Smooth muscle cell (in vitro differentiated cells): ENCODE results near the gene THAP7. TPM values are rescaled to one million over a fixed set of nuclear protein-coding genes. Genes with fewer than 3 reads are reported as not detected.

Source experiments
- DNase-seq: peaks from one replicate; lab custom pipeline; 2025; ENCODE audit not compliant: unreplicated experiment; lab: John Stamatoyannopoulos, UW
- H2AFZ ChIP-seq: fragments of 200-600 bp; sonication (generic); 2 replicates; pipeline ENCODE4 v1.6.0; 2016; ENCODE audit warnings: antibody characterized with exemption, low read depth, mild to moderate bottlenecking
- H3F3A ChIP-seq: fragments of 200-600 bp; sonication (generic); 2 replicates; pipeline ENCODE4 v1.6.0; 2017; ENCODE audit warnings: antibody characterized with exemption, low read depth
- H3K27ac ChIP-seq: fragments of 200-600 bp; sonication (generic); 2 replicates; pipeline ENCODE4 v1.5.1; 2016; ENCODE audit warnings: low read depth, mild to moderate bottlenecking
- H3K27me3 ChIP-seq: fragments of 200-600 bp; sonication (generic); 2 replicates; pipeline ENCODE4 v1.6.1; 2016; ENCODE audit warnings: low read depth, mild to moderate bottlenecking
- H3K36me3 ChIP-seq: fragments of 200-600 bp; sonication (generic); 2 replicates; pipeline ENCODE4 v1.5.1; 2016; ENCODE audit warnings: low read depth
- H3K4me1 ChIP-seq: fragments of 200-600 bp; sonication (generic); 2 replicates; pipeline ENCODE4 v1.5.1; 2016; ENCODE audit warnings: low read depth
- H3K4me2 ChIP-seq: fragments of 200-600 bp; sonication (generic); 2 replicates; pipeline ENCODE4 v1.6.0; 2016; ENCODE audit warnings: mild to moderate bottlenecking
- H3K4me3 ChIP-seq: fragments of 200-600 bp; sonication (generic); 2 replicates; pipeline ENCODE4 v1.5.1; 2016; ENCODE audit warnings: mild to moderate bottlenecking
- H3K79me2 ChIP-seq: fragments of 200-600 bp; sonication (generic); 2 replicates; pipeline ENCODE4 v1.6.0; 2016; ENCODE audit warnings: low read depth, mild to moderate bottlenecking
- H3K9ac ChIP-seq: fragments of 200-600 bp; sonication (generic); 2 replicates; pipeline ENCODE4 v1.6.0; 2016; ENCODE audit warnings: low read depth
- H3K9me3 ChIP-seq: fragments of 200-600 bp; sonication (generic); replicated peaks from 2 replicates; pipeline ENCODE4 v1.5.1; 2016; ENCODE audit warnings: low read depth
- H4K20me1 ChIP-seq: fragments of 200-600 bp; sonication (generic); 2 replicates; pipeline ENCODE4 v1.6.0; 2016; ENCODE audit warnings: low read depth
- CTCF ChIP-seq: fragments of 200-600 bp; sonication (generic); IDR thresholded peaks from 2 replicates; pipeline ENCODE4 v1.5.1; 2017; ENCODE audit warnings: borderline replicate concordance, mild to moderate bottlenecking, antibody characterized with exemption; ENCODE audit not compliant: insufficient read depth, poor library complexity, severe bottlenecking
- WGBS: methylation state at CpG from one replicate; pipeline ENCODE4 v1.1.7; 2016; ENCODE audit warnings: low lambda C conversion rate; 5-methylcytosine and 5-hydroxymethylcytosine counted together
- polyA plus RNA-seq: library from polyadenylated mRNA; unstranded; fragments of >200 nt; fragmentation: Nextera tagmentation; extraction: Ambion mirVana; gene quantifications from 2 replicates; pipeline ENCODE4 v1.2.1, GENCODE V29; 2016
- total RNA-seq: library from RNA; depleted of rRNA; stranded (reverse); fragments of >200 nt; gene quantifications from 2 replicates; pipeline ENCODE4 v1.2.3, GENCODE V29; 2014

Gene THAP7
- total and polyA plus RNA-seq, 2 experiments from 2014 or later: 26.8 to 28.0 TPM

- Histone ChIP-seq H3F3A (peaks cover 6% of the 10 kb centered on the region), H3K27ac (peak overlapping the region; percentile 98), H2AFZ (peak overlapping the region; percentile 81), H4K20me1 (no peaks in the 10 kb centered on the region), H3K4me2 (peak overlapping the region; percentile 97), H3K9ac (peak overlapping the region; percentile 97), H3K4me1 (peaks cover 13% of the 10 kb centered on the region), H3K9me3 (no peaks in the 10 kb centered on the region), H3K27me3 (no peaks in the 10 kb centered on the region), H3K36me3 (no peaks in the 10 kb centered on the region), H3K4me3 (peak overlapping the region; percentile 88), H3K79me2 (peaks cover 9% of the 10 kb centered on the region)
- TF ChIP-seq CTCF: no peak
- no peak for DNase-seq
- WGBS: 28% methylated on average over 26 of the region's 26 CpGs
These were observed 824 bp downstream of the THAP7 start for GRCh38 chr22:21000987-21001600.

GRCh38 chr22:21000207-21000986 lies 1.5 kb downstream of the THAP7 start:
- Histone ChIP-seq H3F3A (peaks cover 6% of the 10 kb centered on the region), H3K27ac (peak overlapping the region; percentile 98), H3K4me1 (peaks cover 13% of the 10 kb centered on the region), H3K27me3 (no peaks in the 10 kb centered on the region), H3K9me3 (no peaks in the 10 kb centered on the region), H3K4me3 (peak overlapping the region; percentile 88), H3K9ac (peak overlapping the region; percentile 97), H3K36me3 (no peaks in the 10 kb centered on the region), H2AFZ (no peak overlapping the region), H4K20me1 (no peaks in the 10 kb centered on the region), H3K4me2 (peak overlapping the region; percentile 97), H3K79me2 (peaks cover 9% of the 10 kb centered on the region)
- DNase-seq: no peak
- 83% methylated on average over 21 of the region's 22 CpGs for WGBS
- no peak for TF ChIP-seq CTCF

GRCh38 chr22:20999350-21000206 lies 2.3 kb downstream of the THAP7 start:
- DNase-seq: no peak
- Histone ChIP-seq H3K27ac (no peak overlapping the region), H3K9me3 (no peaks in the 10 kb centered on the region), H3K4me2 (no peak overlapping the region), H3K4me3 (no peak overlapping the region), H4K20me1 (no peaks in the 10 kb centered on the region), H3K36me3 (no peaks in the 10 kb centered on the region), H3K27me3 (no peaks in the 10 kb centered on the region), H3K9ac (no peak overlapping the region), H2AFZ (no peak overlapping the region), H3F3A (peaks cover 6% of the 10 kb centered on the region), H3K4me1 (peaks cover 13% of the 10 kb centered on the region), H3K79me2 (peaks cover 9% of the 10 kb centered on the region)
- no peak for TF ChIP-seq CTCF
- 97% methylated on average over 27 of the region's 27 CpGs for WGBS
